ENCODE results near the gene PPFIBP1. TPM values are rescaled to one million over a fixed set of nuclear protein-coding genes. Genes with fewer than 3 reads are reported as not detected.

The PPFIBP1 gene
- total and polyA plus RNA-seq, 9 of the 15 experiments (the other 6 are each of a cell fraction or from before 2014, with no cell fraction given): 0.46 to 3.5 (median 1.8) TPM

GRCh38 chr12:27505761-27506160, 18.2 kb upstream of the PPFIBP1 start (continued):
- TF ChIP-seq TOE1 (IDR thresholded peaks at IDR 0.05; ENCODE audit: borderline replicate concordance): no peak
- TF ChIP-seq TOE1 (CRISPR knock-in tag; IDR thresholded peaks at IDR 0.05; ENCODE audit: borderline replicate concordance, low read depth): no peak
- TF ChIP-seq ZBED1 (IDR thresholded peaks at IDR 0.05): no peak
- no peak for TF ChIP-seq GTF2F1 (IDR thresholded peaks at IDR 0.05; ENCODE audit: low read depth, low read length)
- no peak for TF ChIP-seq PHB (CRISPR knock-in tag; IDR thresholded peaks at IDR 0.05)

- FAIRE-seq (no peak), DNase-seq (ENCODE audit: extremely low read depth in 1 of 4, low spot score in 3 of 4) (no peak), ATAC-seq (no peak)
- Histone ChIP-seq H3K4me1 (replicated peaks in 1 of 2; ENCODE audit: control insufficient read depth in 2 of 2, insufficient read depth in 2 of 2, low read length in 2 of 2) (no peaks in the 10 kb centered on the region), H4K20me1 (replicated peaks; ENCODE audit: control insufficient read depth, insufficient read depth, low read length) (no peaks in the 10 kb centered on the region), H3K36me3 (ENCODE audit: control insufficient read depth, insufficient read depth, low read length) (no peaks in the 10 kb centered on the region), H3K27ac (ENCODE audit: extremely low read depth, low read depth, low read length) (no peak overlapping the region), H3K79me2 (ENCODE audit: control insufficient read depth, insufficient read depth, low read length) (no peaks in the 10 kb centered on the region), H3K9me1 (ENCODE audit: control insufficient read depth, insufficient read depth, low read length) (no peaks in the 10 kb centered on the region), H3K4me3 (no peak overlapping the region), H3K27me3 (ENCODE audit: control insufficient read depth in 2 of 2, insufficient read depth in 2 of 2, low read length in 2 of 2) (no peaks in the 10 kb centered on the region; a peak in 1 of 5 replicates), H3K4me2 (ENCODE audit: insufficient read depth, low read length) (no peak overlapping the region), H2AFZ (ENCODE audit: low read depth, low read length) (no peak overlapping the region), H3K9ac (ENCODE audit: insufficient read depth in 1 of 2, low read depth in 2 of 2, low read length in 2 of 2) (no peak overlapping the region), H3K9me3 (replicated peaks; ENCODE audit: control insufficient read depth, insufficient read depth, low read depth, low read length) (no peaks in the 10 kb centered on the region)
- ChIA-PET CTCF (ENCODE audit: low intra/inter-chr PET ratio) (no interaction called here), POLR2A (no interaction called here)
- BruUV-seq (replicated peaks): no TSS peak
- intact Hi-C loops (cut with micrococcal nuclease): no loop called here
- 10% methylated on average over 2 of the region's 2 CpGs for WGBS (ENCODE audit: insufficient coverage, low coverage, missing lambda C conversion rate)
- in situ Hi-C loops (cut with MboI): no loop called here
- TF ChIP-seq NR2F6 (CRISPR knock-in tag; IDR thresholded peaks at IDR 0.05) (no peak), REST (IDR thresholded peaks at IDR 0.05; ENCODE audit: borderline replicate concordance) (no peak), REST (CRISPR knock-in tag; IDR thresholded peaks at IDR 0.05; ENCODE audit: low read depth) (no peak), RNF2 (IDR thresholded peaks at IDR 0.05) (no peak), ZNF263 (CRISPR knock-in tag; IDR thresholded peaks at IDR 0.05; ENCODE audit: borderline replicate concordance) (no peak), SRSF9 (IDR thresholded peaks at IDR 0.05; ENCODE audit: borderline replicate concordance, low read depth, low read length) (no peak), TAF9B (IDR thresholded peaks at IDR 0.05; ENCODE audit: partially characterized antibody) (no peak), MEF2A (IDR thresholded peaks at IDR 0.05; ENCODE audit: control insufficient read depth, low read depth, low read length) (no peak)
These were observed 17.3 kb upstream of the PPFIBP1 start for GRCh38 chr12:27506645-27507189.

Measured in K562 (cell line).